SK-N-SH (cell line): ENCODE results near the gene FNDC11. TPM values are rescaled to one million over a fixed set of nuclear protein-coding genes. Genes with fewer than 3 reads are reported as not detected.
A peak's percentile ranks its signal among the peaks of the same experiment; 100 is the strongest.

Experiments used
- CTCF ChIA-PET: fragments of 300-600, 350-600 bp; formaldehyde crosslinking; extraction: SDS; loops from one replicate; lab custom pipeline; 2021; lab: Yijun Ruan, JAX
- POLR2A ChIA-PET: fragments of 350-600 bp; sonication (Branson Sonifier 250); formaldehyde crosslinking; extraction: SDS; loops from one replicate; lab custom pipeline; 2020; ENCODE audit warnings: antibody characterized with exemption, inconsistent platforms; lab: Yijun Ruan, JAX
- DNase-seq: peaks from one replicate; pipeline ENCODE4 v3.0.0; 2012
- H2AFZ ChIP-seq: fragments of 200-600 bp; sonication (generic); 2 replicates; pipeline ENCODE4 v1.8.1; 2016; ENCODE audit warnings: antibody characterized with exemption, mild to moderate bottlenecking, low read depth
- H3F3A ChIP-seq: fragments of 200-600 bp; sonication (generic); replicated peaks from 2 replicates; pipeline ENCODE3; 2016; ENCODE audit warnings: antibody characterized with exemption, mild to moderate bottlenecking; ENCODE audit not compliant: insufficient read depth
- H3K27ac ChIP-seq, 2 experiments: fragments of 200-500 bp in 1 of 2; fragments of 200-600 bp in 1 of 2; sonication (Bioruptor generic) in 1 of 2; sonication (generic), shearing (Covaris generic) in 1 of 2; 2 replicates each; pipeline versions ENCODE4 v1.5.1 to v1.6.1; 2014 to 2016; ENCODE audit warnings: low read depth in 2 of 2, inconsistent platforms in 1 of 2, low read length in 1 of 2, mild to moderate bottlenecking in 1 of 2, mixed read lengths in 1 of 2
- H3K27me3 ChIP-seq: fragments of 200-600 bp; sonication (generic), shearing (Covaris generic); 2 replicates; pipeline ENCODE4 v1.6.1; 2016; ENCODE audit warnings: mixed run types; ENCODE audit not compliant: insufficient read depth
- H3K36me3 ChIP-seq, 2 experiments: fragments of 200-500 bp in 1 of 2; fragments of 200-600 bp in 1 of 2; sonication (Bioruptor generic) in 1 of 2; sonication (generic) in 1 of 2; replicated peaks in 1 of 2; 2 replicates each; pipeline versions ENCODE3 to v1.5.1; 2014 to 2016; ENCODE audit warnings: low read length in 1 of 2, mild to moderate bottlenecking in 1 of 2; ENCODE audit not compliant: insufficient read depth in 2 of 2, control insufficient read depth in 1 of 2
- H3K4me1 ChIP-seq, 2 experiments: fragments of 200-500 bp in 1 of 2; fragments of 200-600 bp in 1 of 2; sonication (Bioruptor generic) in 1 of 2; sonication (generic), shearing (Covaris generic) in 1 of 2; 2 replicates each; pipeline versions ENCODE4 v1.5.1 to v1.6.1; 2014 to 2016; ENCODE audit warnings: low read depth in 1 of 2, low read length in 1 of 2, mixed run types in 1 of 2; ENCODE audit not compliant: insufficient read depth in 2 of 2, control insufficient read depth in 1 of 2
- H3K4me2 ChIP-seq: fragments of 200-600 bp; sonication (generic), shearing (Covaris generic); 2 replicates; pipeline ENCODE4 v1.6.1; 2017; ENCODE audit warnings: mixed run types
- H3K4me3 ChIP-seq, 2 experiments: fragments of 200-500 bp in 1 of 2; fragments of 200-600 bp in 1 of 2; sonication (Bioruptor generic) in 1 of 2; sonication (generic), shearing (Covaris generic) in 1 of 2; 2 replicates each; pipeline versions ENCODE4 v1.5.1 to v1.8.1; 2014 to 2016; ENCODE audit warnings: low read depth in 2 of 2, inconsistent platforms in 1 of 2, low read length in 1 of 2, mild to moderate bottlenecking in 1 of 2, mixed read lengths in 1 of 2, moderate library complexity in 1 of 2
- H3K79me2 ChIP-seq: fragments of 200-600 bp; sonication (generic); 2 replicates; pipeline ENCODE4 v1.8.1; 2017; ENCODE audit warnings: mild to moderate bottlenecking; ENCODE audit not compliant: insufficient read depth
- H3K9ac ChIP-seq: fragments of 200-600 bp; sonication (generic); 2 replicates; pipeline ENCODE4 v1.6.1; 2017; ENCODE audit warnings: mixed run types
- H3K9me2 ChIP-seq: fragments of 200-600 bp; sonication (generic); 2 replicates; pipeline ENCODE4 v1.6.1; 2017; ENCODE audit warnings: mixed run types
- H3K9me3 ChIP-seq: fragments of 200-600 bp; sonication (generic); 2 replicates; pipeline ENCODE4 v1.6.1; 2017; ENCODE audit warnings: mixed run types, mild to moderate bottlenecking, moderate library complexity
- H4K20me1 ChIP-seq: fragments of 200-600 bp; sonication (generic); 2 replicates; pipeline ENCODE4 v1.6.1; 2017; ENCODE audit warnings: mild to moderate bottlenecking, mixed run types; ENCODE audit not compliant: insufficient read depth
- CHD2 ChIP-seq: fragments of 150-350 bp; IDR thresholded peaks from 2 replicates; pipeline ENCODE4 v1.6.1; 2018; ENCODE audit warnings: low read length; ENCODE audit not compliant: partially characterized antibody
- EP300 ChIP-seq, 2 experiments: IDR thresholded peaks; 2 replicates each; pipeline versions ENCODE4 v1.4.0 to v1.6.1; 2012; ENCODE audit warnings: borderline replicate concordance in 1 of 2, low read depth in 1 of 2, low read length in 1 of 2
- EZH2phosphoT487 ChIP-seq: fragments of 200-600 bp; sonication (generic); IDR thresholded peaks from 2 replicates; pipeline ENCODE4 v1.6.1; 2017; ENCODE audit warnings: low read depth, mixed run types, mild to moderate bottlenecking, antibody characterized with exemption, moderate library complexity, borderline replicate concordance
- FOXJ3 ChIP-seq: sonication (generic); formaldehyde crosslinking; IDR thresholded peaks from 2 replicates; pipeline ENCODE4 v1.5.1; 2020; ENCODE audit warnings: mild to moderate bottlenecking, missing genetic modification reagents
- FOXM1 ChIP-seq: IDR thresholded peaks from 2 replicates; pipeline ENCODE4 v1.4.0; 2012; ENCODE audit warnings: low read depth, mild to moderate bottlenecking
- GABPA ChIP-seq: IDR thresholded peaks from 2 replicates; pipeline ENCODE4 v1.4.0; 2012; ENCODE audit warnings: low read depth, mild to moderate bottlenecking
- GATA2 ChIP-seq: sonication (generic); formaldehyde crosslinking; IDR thresholded peaks from 2 replicates; pipeline ENCODE4 v1.5.0; 2020; ENCODE audit warnings: mild to moderate bottlenecking, missing genetic modification reagents
- MEF2A ChIP-seq: IDR thresholded peaks from 2 replicates; pipeline ENCODE4 v1.4.0; 2012; ENCODE audit warnings: low read depth, borderline replicate concordance
- NRF1 ChIP-seq: IDR thresholded peaks from 2 replicates; pipeline ENCODE4 v1.6.1; 2012; ENCODE audit warnings: low read depth, mild to moderate bottlenecking, low read length
- RCOR1 ChIP-seq: fragments of 150-350 bp; IDR thresholded peaks from 2 replicates; pipeline ENCODE4 v1.6.1; 2017; ENCODE audit warnings: antibody characterized with exemption, low read length
- RXRA ChIP-seq: IDR thresholded peaks from 2 replicates; pipeline ENCODE4 v1.4.0; 2012; ENCODE audit warnings: low read depth, mild to moderate bottlenecking, borderline replicate concordance
- TAF1 ChIP-seq: IDR thresholded peaks from 2 replicates; pipeline ENCODE4 v1.6.1; 2012; ENCODE audit warnings: low read depth, mild to moderate bottlenecking, low read length, moderate library complexity, borderline replicate concordance
- TCF12 ChIP-seq: IDR thresholded peaks from 2 replicates; pipeline ENCODE4 v1.4.0; 2012
- TEAD4 ChIP-seq: IDR thresholded peaks from 2 replicates; pipeline ENCODE4 v1.4.0; 2012; ENCODE audit warnings: mild to moderate bottlenecking, borderline replicate concordance; ENCODE audit not compliant: insufficient read depth
- YY1 ChIP-seq: IDR thresholded peaks from 2 replicates; pipeline ENCODE4 v1.4.0; 2012; ENCODE audit warnings: low read depth, mild to moderate bottlenecking
- WGBS: methylation state at CpG from one replicate; pipeline ENCODE4 v1.1.6; 2017; ENCODE audit warnings: low lambda C conversion rate; 5-methylcytosine and 5-hydroxymethylcytosine counted together
- polyA plus RNA-seq, 3 experiments: library from polyadenylated mRNA; depleted of rRNA; stranded (reverse); fragments of >200 nt; gene quantifications; 2 replicates each; pipeline ENCODE4 v1.2.3, GENCODE V29; 2012
- TF ChIP-seq, protein P1 (sequence below): IDR thresholded peaks from 2 replicates; pipeline ENCODE4 v1.6.1; 2012; ENCODE audit warnings: mild to moderate bottlenecking, low read depth, low read length, moderate library complexity
- TF ChIP-seq, protein P2 (sequence below): IDR thresholded peaks from 2 replicates; pipeline ENCODE4; 2012
- TF ChIP-seq, protein P3 (sequence below): fragments of 200-600 bp; sonication (generic); IDR thresholded peaks from 2 replicates; pipeline ENCODE4 v1.6.1; 2017; ENCODE audit warnings: antibody characterized with exemption, mild to moderate bottlenecking, moderate library complexity
- TF ChIP-seq, protein P4 (sequence below): IDR thresholded peaks from 2 replicates; pipeline ENCODE4 v1.4.0; 2012; ENCODE audit warnings: low read depth, borderline replicate concordance
- TF ChIP-seq, protein P5 (sequence below): fragments of 150-350 bp; IDR thresholded peaks from 2 replicates; pipeline ENCODE4 v1.6.1; 2017; ENCODE audit warnings: antibody characterized with exemption, low read length, low read depth, borderline replicate concordance
- TF ChIP-seq, protein P6 (sequence below): IDR thresholded peaks from 2 replicates; pipeline ENCODE4 v1.4.0; 2012; ENCODE audit warnings: low read depth, borderline replicate concordance

Gene FNDC11
- polyA plus RNA-seq, 1 of the 3 experiments (the other 2 are of a cell fraction): 5.5 TPM

DNA sequence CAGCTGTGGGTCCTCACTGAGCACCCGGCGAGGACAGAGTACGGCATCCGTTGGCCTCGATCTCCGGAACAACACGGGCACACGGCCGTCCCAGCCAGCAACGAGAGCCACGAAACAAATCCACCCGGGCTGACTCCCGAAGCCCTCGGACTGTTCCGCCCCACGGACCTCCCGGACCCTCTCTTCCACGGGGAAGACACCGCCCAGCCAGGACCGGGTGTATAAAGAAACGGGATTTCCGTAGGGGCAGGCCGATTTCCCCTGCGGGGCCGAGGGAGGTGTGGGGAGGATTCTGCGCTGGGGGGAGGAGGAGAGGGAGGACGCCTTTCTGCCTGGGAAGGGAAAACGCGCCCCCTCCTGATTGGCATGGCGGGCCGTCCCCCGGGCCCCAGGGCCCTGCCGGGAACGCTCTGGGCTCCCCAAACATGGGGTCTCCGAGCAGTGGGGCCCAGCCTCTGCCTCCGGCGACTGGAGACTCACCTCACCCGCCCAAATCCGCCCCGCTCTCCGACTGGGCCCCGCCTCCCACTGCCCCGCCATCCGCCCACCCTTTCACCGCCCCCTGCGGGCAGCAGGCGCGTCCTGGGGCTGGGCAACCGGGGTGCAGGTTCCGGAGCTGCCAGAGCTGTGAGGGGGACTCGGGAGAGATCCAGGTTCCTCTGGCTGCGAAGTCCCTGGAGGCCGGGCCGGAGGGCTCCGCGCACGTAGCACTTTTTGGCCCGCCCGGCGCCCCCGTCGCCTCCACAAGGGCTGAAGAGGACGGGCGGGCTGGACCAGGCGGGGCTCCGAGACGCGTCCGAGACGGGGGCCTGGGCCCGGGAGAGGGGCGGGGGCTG is 34.1 kb upstream of the FNDC11 start:
- Histone ChIP-seq H3K4me1 (peaks cover 4 to 26% of the 10 kb centered on the region in 2 experiments; a peak in 3 of 4 replicates), H3K36me3 (peaks cover 13 to 19% of the 10 kb centered on the region in 2 experiments), H2AFZ (peak overlapping the region; percentile 92), H3K79me2 (peaks cover 22% of the 10 kb centered on the region), H4K20me1 (peaks cover 34% of the 10 kb centered on the region), H3K27me3 (no peaks in the 10 kb centered on the region), H3K27ac (peak overlapping the region; percentile 66 to 81), H3K4me2 (peak overlapping the region; percentile 99), H3K9me3 (no peaks in the 10 kb centered on the region), H3K9me2 (no peaks in the 10 kb centered on the region), H3K4me3 (peak overlapping the region; percentile 84 to 85), H3F3A (peaks cover 17% of the 10 kb centered on the region), H3K9ac (peak overlapping the region; percentile 97)
- POLR2A ChIA-PET: interaction anchor here (0.7 to 3.0 kb wide), 12 partner anchors 17 to 118 kb away, joined by 3 to 31 read pairs (median 4); partner anchors contain the start of gene GMEB2
- DNase-seq: peak; percentile 87
- CTCF ChIA-PET: interaction anchor here (0.9 to 8.7 kb wide), 13 partner anchors 12 to 138 kb away, joined by 3 to 82 read pairs (median 6); partner anchors contain the start of gene PTK6
- WGBS: 5% methylated on average over 31 of the region's 72 CpGs
- TF ChIP-seq, protein P1, sequence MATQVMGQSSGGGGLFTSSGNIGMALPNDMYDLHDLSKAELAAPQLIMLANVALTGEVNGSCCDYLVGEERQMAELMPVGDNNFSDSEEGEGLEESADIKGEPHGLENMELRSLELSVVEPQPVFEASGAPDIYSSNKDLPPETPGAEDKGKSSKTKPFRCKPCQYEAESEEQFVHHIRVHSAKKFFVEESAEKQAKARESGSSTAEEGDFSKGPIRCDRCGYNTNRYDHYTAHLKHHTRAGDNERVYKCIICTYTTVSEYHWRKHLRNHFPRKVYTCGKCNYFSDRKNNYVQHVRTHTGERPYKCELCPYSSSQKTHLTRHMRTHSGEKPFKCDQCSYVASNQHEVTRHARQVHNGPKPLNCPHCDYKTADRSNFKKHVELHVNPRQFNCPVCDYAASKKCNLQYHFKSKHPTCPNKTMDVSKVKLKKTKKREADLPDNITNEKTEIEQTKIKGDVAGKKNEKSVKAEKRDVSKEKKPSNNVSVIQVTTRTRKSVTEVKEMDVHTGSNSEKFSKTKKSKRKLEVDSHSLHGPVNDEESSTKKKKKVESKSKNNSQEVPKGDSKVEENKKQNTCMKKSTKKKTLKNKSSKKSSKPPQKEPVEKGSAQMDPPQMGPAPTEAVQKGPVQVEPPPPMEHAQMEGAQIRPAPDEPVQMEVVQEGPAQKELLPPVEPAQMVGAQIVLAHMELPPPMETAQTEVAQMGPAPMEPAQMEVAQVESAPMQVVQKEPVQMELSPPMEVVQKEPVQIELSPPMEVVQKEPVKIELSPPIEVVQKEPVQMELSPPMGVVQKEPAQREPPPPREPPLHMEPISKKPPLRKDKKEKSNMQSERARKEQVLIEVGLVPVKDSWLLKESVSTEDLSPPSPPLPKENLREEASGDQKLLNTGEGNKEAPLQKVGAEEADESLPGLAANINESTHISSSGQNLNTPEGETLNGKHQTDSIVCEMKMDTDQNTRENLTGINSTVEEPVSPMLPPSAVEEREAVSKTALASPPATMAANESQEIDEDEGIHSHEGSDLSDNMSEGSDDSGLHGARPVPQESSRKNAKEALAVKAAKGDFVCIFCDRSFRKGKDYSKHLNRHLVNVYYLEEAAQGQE: no peak
- TF ChIP-seq GATA2 (CRISPR knock-in tag) (no peak), CHD2 (no peak), RCOR1 (no peak), MEF2A (no peak), TCF12 (no peak), RXRA (no peak), TEAD4 (no peak), TAF1 (no peak), EP300 (IDR thresholded peaks at IDR 0.05; ENCODE audit: borderline replicate concordance in 1 of 2, low read depth in 1 of 2, low read length in 1 of 2) (no peak), YY1 (no peak), FOXJ3 (no peak), EZH2phosphoT487 (no peak), FOXM1 (no peak), NRF1 (no peak), GABPA (peak; percentile 27; the same call in 1 of the 2 replicates)
- TF ChIP-seq, protein P2, sequence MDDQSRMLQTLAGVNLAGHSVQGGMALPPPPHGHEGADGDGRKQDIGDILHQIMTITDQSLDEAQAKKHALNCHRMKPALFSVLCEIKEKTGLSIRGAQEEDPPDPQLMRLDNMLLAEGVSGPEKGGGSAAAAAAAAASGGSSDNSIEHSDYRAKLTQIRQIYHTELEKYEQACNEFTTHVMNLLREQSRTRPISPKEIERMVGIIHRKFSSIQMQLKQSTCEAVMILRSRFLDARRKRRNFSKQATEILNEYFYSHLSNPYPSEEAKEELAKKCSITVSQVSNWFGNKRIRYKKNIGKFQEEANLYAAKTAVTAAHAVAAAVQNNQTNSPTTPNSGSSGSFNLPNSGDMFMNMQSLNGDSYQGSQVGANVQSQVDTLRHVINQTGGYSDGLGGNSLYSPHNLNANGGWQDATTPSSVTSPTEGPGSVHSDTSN: no peak
- TF ChIP-seq, protein P3, sequence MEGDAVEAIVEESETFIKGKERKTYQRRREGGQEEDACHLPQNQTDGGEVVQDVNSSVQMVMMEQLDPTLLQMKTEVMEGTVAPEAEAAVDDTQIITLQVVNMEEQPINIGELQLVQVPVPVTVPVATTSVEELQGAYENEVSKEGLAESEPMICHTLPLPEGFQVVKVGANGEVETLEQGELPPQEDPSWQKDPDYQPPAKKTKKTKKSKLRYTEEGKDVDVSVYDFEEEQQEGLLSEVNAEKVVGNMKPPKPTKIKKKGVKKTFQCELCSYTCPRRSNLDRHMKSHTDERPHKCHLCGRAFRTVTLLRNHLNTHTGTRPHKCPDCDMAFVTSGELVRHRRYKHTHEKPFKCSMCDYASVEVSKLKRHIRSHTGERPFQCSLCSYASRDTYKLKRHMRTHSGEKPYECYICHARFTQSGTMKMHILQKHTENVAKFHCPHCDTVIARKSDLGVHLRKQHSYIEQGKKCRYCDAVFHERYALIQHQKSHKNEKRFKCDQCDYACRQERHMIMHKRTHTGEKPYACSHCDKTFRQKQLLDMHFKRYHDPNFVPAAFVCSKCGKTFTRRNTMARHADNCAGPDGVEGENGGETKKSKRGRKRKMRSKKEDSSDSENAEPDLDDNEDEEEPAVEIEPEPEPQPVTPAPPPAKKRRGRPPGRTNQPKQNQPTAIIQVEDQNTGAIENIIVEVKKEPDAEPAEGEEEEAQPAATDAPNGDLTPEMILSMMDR: peak; percentile 48
- TF ChIP-seq, protein P4, sequence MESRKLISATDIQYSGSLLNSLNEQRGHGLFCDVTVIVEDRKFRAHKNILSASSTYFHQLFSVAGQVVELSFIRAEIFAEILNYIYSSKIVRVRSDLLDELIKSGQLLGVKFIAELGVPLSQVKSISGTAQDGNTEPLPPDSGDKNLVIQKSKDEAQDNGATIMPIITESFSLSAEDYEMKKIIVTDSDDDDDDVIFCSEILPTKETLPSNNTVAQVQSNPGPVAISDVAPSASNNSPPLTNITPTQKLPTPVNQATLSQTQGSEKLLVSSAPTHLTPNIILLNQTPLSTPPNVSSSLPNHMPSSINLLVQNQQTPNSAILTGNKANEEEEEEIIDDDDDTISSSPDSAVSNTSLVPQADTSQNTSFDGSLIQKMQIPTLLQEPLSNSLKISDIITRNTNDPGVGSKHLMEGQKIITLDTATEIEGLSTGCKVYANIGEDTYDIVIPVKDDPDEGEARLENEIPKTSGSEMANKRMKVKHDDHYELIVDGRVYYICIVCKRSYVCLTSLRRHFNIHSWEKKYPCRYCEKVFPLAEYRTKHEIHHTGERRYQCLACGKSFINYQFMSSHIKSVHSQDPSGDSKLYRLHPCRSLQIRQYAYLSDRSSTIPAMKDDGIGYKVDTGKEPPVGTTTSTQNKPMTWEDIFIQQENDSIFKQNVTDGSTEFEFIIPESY: no peak
- TF ChIP-seq, protein P5, sequence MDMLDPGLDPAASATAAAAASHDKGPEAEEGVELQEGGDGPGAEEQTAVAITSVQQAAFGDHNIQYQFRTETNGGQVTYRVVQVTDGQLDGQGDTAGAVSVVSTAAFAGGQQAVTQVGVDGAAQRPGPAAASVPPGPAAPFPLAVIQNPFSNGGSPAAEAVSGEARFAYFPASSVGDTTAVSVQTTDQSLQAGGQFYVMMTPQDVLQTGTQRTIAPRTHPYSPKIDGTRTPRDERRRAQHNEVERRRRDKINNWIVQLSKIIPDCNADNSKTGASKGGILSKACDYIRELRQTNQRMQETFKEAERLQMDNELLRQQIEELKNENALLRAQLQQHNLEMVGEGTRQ: no peak
- TF ChIP-seq, protein P6, sequence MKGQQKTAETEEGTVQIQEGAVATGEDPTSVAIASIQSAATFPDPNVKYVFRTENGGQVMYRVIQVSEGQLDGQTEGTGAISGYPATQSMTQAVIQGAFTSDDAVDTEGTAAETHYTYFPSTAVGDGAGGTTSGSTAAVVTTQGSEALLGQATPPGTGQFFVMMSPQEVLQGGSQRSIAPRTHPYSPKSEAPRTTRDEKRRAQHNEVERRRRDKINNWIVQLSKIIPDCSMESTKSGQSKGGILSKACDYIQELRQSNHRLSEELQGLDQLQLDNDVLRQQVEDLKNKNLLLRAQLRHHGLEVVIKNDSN: no peak
